HepG2 (cell line): ENCODE data around the gene CKS1B. TPM values are rescaled to one million over a fixed set of nuclear protein-coding genes. Genes with fewer than 3 reads are reported as not detected.

Experiments used
- ADNP ChIP-seq: sonication (generic); formaldehyde crosslinking; IDR thresholded peaks from 2 replicates; pipeline ENCODE4 v1.4.0; 2020; ENCODE audit warnings: missing genetic modification reagents
- ARNT2 ChIP-seq: sonication (generic); formaldehyde crosslinking; IDR thresholded peaks from 2 replicates; pipeline ENCODE4 v1.8.0; 2022; ENCODE audit warnings: mild to moderate bottlenecking, low read depth, missing genetic modification reagents, moderate library complexity
- ATF4 ChIP-seq, 2 experiments: fragments of 450-650 bp in 1 of 2; sonication (generic) in 1 of 2; formaldehyde crosslinking; IDR thresholded peaks; 2 replicates each; pipeline versions ENCODE4 v1.5.0 to v1.8.0; 2020 to 2022; ENCODE audit warnings: mild to moderate bottlenecking in 1 of 2, missing genetic modification reagents in 1 of 2
- CREM ChIP-seq, 2 experiments: sonication (generic) in 1 of 2; formaldehyde crosslinking in 1 of 2; IDR thresholded peaks; 2 replicates each; pipeline versions ENCODE4 v1.4.0 to v1.6.1; 2016 to 2020; ENCODE audit warnings: antibody characterized with exemption in 1 of 2, mild to moderate bottlenecking in 1 of 2, missing genetic modification reagents in 1 of 2
- FOXJ3 ChIP-seq: sonication (generic); formaldehyde crosslinking; IDR thresholded peaks from 2 replicates; pipeline ENCODE4 v1.4.0; 2020; ENCODE audit warnings: missing genetic modification reagents, mild to moderate bottlenecking, borderline replicate concordance
- FOXK2 ChIP-seq: fragments of 450-650 bp; IDR thresholded peaks from 2 replicates; pipeline ENCODE4 v1.6.1; 2016
- GLMP ChIP-seq: sonication (generic); formaldehyde crosslinking; IDR thresholded peaks from 2 replicates; pipeline ENCODE4 v1.9.0; 2021; ENCODE audit warnings: missing genetic modification reagents, mild to moderate bottlenecking, borderline replicate concordance
- IKZF5 ChIP-seq: IDR thresholded peaks from 2 replicates; pipeline ENCODE4 v1.6.1; 2018; ENCODE audit warnings: missing genetic modification reagents, mild to moderate bottlenecking, missing compliant biosample characterization
- ISX ChIP-seq: sonication (generic); formaldehyde crosslinking; conservative IDR thresholded peaks from 2 replicates; pipeline ENCODE4 v1.5.0; 2020; ENCODE audit warnings: missing genetic modification reagents
- MIER3 ChIP-seq: IDR thresholded peaks from 2 replicates; pipeline ENCODE4 v1.6.1; 2016; ENCODE audit warnings: missing compliant biosample characterization, borderline replicate concordance
- NFYC ChIP-seq: IDR thresholded peaks from 2 replicates; pipeline ENCODE4 v1.6.1; 2016; ENCODE audit warnings: missing genetic modification reagents, missing compliant biosample characterization
- RAD21 ChIP-seq: fragments of 450-650 bp; formaldehyde crosslinking; IDR thresholded peaks from 2 replicates; pipeline ENCODE4 v1.5.0; 2020; ENCODE audit warnings: mild to moderate bottlenecking
- SMAD3 ChIP-seq: sonication (generic); formaldehyde crosslinking; IDR thresholded peaks from 2 replicates; pipeline ENCODE4 v1.4.0; 2020; ENCODE audit warnings: missing genetic modification reagents
- YEATS2 ChIP-seq: sonication (generic); formaldehyde crosslinking; IDR thresholded peaks from 2 replicates; pipeline ENCODE4 v1.4.0; 2020; ENCODE audit warnings: missing genetic modification reagents, borderline replicate concordance
- ZBTB4 ChIP-seq: sonication (generic); formaldehyde crosslinking; IDR thresholded peaks from 2 replicates; pipeline ENCODE4 v1.4.0; 2020; ENCODE audit warnings: missing genetic modification reagents, mild to moderate bottlenecking, borderline replicate concordance
- ZBTB7B ChIP-seq: sonication (generic); formaldehyde crosslinking; IDR thresholded peaks from 2 replicates; pipeline ENCODE4 v1.4.0; 2020; ENCODE audit warnings: missing genetic modification reagents
- ZNF670 ChIP-seq: sonication (generic); formaldehyde crosslinking; IDR thresholded peaks from 2 replicates; pipeline ENCODE4 v1.8.0; 2022; ENCODE audit warnings: mild to moderate bottlenecking, missing genetic modification reagents, borderline replicate concordance
- ZNF678 ChIP-seq: sonication (generic); formaldehyde crosslinking; IDR thresholded peaks from 2 replicates; pipeline ENCODE4 v1.4.0; 2020; ENCODE audit warnings: mild to moderate bottlenecking, missing genetic modification reagents
- ZNF770 ChIP-seq: sonication (generic); formaldehyde crosslinking; IDR thresholded peaks from 2 replicates; pipeline ENCODE4 v1.5.0; 2020; ENCODE audit warnings: mild to moderate bottlenecking, missing genetic modification reagents
- ZSCAN29 ChIP-seq: sonication (generic); formaldehyde crosslinking; conservative IDR thresholded peaks from 2 replicates; pipeline ENCODE4 v1.4.0; 2020; ENCODE audit warnings: mild to moderate bottlenecking, missing genetic modification reagents
- ZSCAN30 ChIP-seq: sonication (generic); formaldehyde crosslinking; IDR thresholded peaks from 2 replicates; pipeline ENCODE4 v1.5.0; 2020; ENCODE audit warnings: mild to moderate bottlenecking, missing genetic modification reagents
- polyA plus RNA-seq, 8 experiments: library from polyadenylated mRNA; depleted of rRNA in 3 of 8; stranded (reverse) in 7 of 8; unstranded in 1 of 8; fragments of >200 nt; fragmentation: Illumina TruSeq in 4 of 8; extraction: Trizol in 4 of 8; gene quantifications; 2 replicates each; pipeline versions ENCODE4 v1.2.1 to v1.2.3, GENCODE V29; 2011 to 2016; ENCODE audit warnings: low read depth in 4 of 8, missing spikeins in 1 of 8, mixed read lengths in 1 of 8; ENCODE audit not compliant: insufficient read depth in 1 of 8
- total RNA-seq, 5 experiments: library from RNA; depleted of rRNA; stranded (reverse); fragments of >200 nt; fragmentation: Illumina TruSeq; extraction: Trizol; gene quantifications; 2 replicates each; pipeline ENCODE4 v1.2.3, GENCODE V29; 2016; ENCODE audit warnings: low read depth in 1 of 5

CKS1B gene
- total and polyA plus RNA-seq, 2 of the 13 experiments (the other 11 are each of a cell fraction or from before 2014, with no cell fraction given) = 217 to 222 TPM

- TF ChIP-seq ZNF770 (CRISPR knock-in tag) (no peak), IKZF5 (CRISPR knock-in tag) (0 out of 2 replicates have a peak, but pooled peaks have one; percentile 42), ZBTB7B (CRISPR knock-in tag) (peak; percentile 53; the same call in 1 of the 2 replicates), ADNP (CRISPR knock-in tag) (no peak), NFYC (CRISPR knock-in tag) (peak; percentile 89), FOXJ3 (no peak), ATF4 (CRISPR knock-in tag; IDR thresholded peaks at IDR 0.05) (no peak), ZBTB4 (CRISPR knock-in tag) (no peak), ZNF678 (no peak), ISX (CRISPR knock-in tag) (no peak), MIER3 (CRISPR knock-in tag) (no peak), ZSCAN29 (CRISPR knock-in tag) (no peak), GLMP (CRISPR knock-in tag) (no peak), ARNT2 (no peak), SMAD3 (CRISPR knock-in tag) (no peak), YEATS2 (CRISPR knock-in tag) (no peak), ZNF670 (no peak), RAD21 (CRISPR knock-in tag) (0 out of 2 replicates have a peak, but pooled peaks have one; percentile 13), CREM (IDR thresholded peaks at IDR 0.05) (peak; percentile 25; the same call in 1 of the 2 replicates), CREM (CRISPR knock-in tag; IDR thresholded peaks at IDR 0.05) (no peak), ZSCAN30 (CRISPR knock-in tag) (no peak), FOXK2 (no peak)
These were observed 18.6 kb upstream of the CKS1B start, which contains the start of gene PBXIP1 (continued) for GRCh38 chr1:154955718-154956543.
